GM23248 (cell line): ENCODE measurements around the gene PDLIM3. TPM values are rescaled to one million over a fixed set of nuclear protein-coding genes. Genes with fewer than 3 reads are reported as not detected.

ENCODE experiments used
- DNase-seq: peaks from one replicate; pipeline ENCODE4 v3.0.0-alpha.2; 2015
- H2AFZ ChIP-seq: fragments of 200-600 bp; sonication (generic); 2 replicates; pipeline ENCODE4 v1.6.1; 2016; ENCODE audit warnings: antibody characterized with exemption
- H3F3A ChIP-seq: fragments of 200-600 bp; sonication (generic); 2 replicates; pipeline ENCODE4 v1.6.1; 2016; ENCODE audit warnings: mild to moderate bottlenecking, antibody characterized with exemption, mixed run types; ENCODE audit not compliant: insufficient read depth
- H3K27ac ChIP-seq: fragments of 200-600 bp; sonication (generic); 2 replicates; pipeline ENCODE4 v1.5.1; 2016; ENCODE audit warnings: mild to moderate bottlenecking
- H3K27me3 ChIP-seq: fragments of 200-600 bp; sonication (generic); replicated peaks from 2 replicates; pipeline ENCODE4 v1.6.1; 2016; ENCODE audit warnings: mild to moderate bottlenecking; ENCODE audit not compliant: insufficient read depth
- H3K36me3 ChIP-seq: fragments of 200-600 bp; sonication (generic); 2 replicates; pipeline ENCODE4 v1.6.1; 2016; ENCODE audit warnings: low read depth, mild to moderate bottlenecking
- H3K4me1 ChIP-seq: fragments of 200-600 bp; sonication (generic); 2 replicates; pipeline ENCODE4 v1.6.1; 2016; ENCODE audit warnings: mild to moderate bottlenecking; ENCODE audit not compliant: insufficient read depth
- H3K4me2 ChIP-seq: fragments of 200-600 bp; sonication (generic); one replicate; pipeline ENCODE4 v1.6.1; 2016; ENCODE audit warnings: mild to moderate bottlenecking; ENCODE audit not compliant: unreplicated experiment
- H3K4me3 ChIP-seq: fragments of 200-600 bp; sonication (generic); 2 replicates; pipeline ENCODE4 v1.5.1; 2016; ENCODE audit warnings: mild to moderate bottlenecking
- H3K79me2 ChIP-seq: fragments of 200-600 bp; sonication (generic); 2 replicates; pipeline ENCODE4 v1.6.1; 2016; ENCODE audit warnings: mild to moderate bottlenecking; ENCODE audit not compliant: insufficient read depth
- H3K9ac ChIP-seq: fragments of 200-600 bp; sonication (generic); 2 replicates; pipeline ENCODE4 v1.6.1; 2016; ENCODE audit warnings: mild to moderate bottlenecking
- H3K9me2 ChIP-seq: fragments of 200-600 bp; sonication (generic); 2 replicates; pipeline ENCODE4 v1.6.1; 2016; ENCODE audit warnings: mixed run types, mild to moderate bottlenecking, moderate library complexity; ENCODE audit not compliant: insufficient read depth
- H3K9me3 ChIP-seq: fragments of 200-600 bp; sonication (generic); one replicate; pipeline ENCODE4 v1.6.1; 2017; ENCODE audit warnings: low read depth
- H4K20me1 ChIP-seq: fragments of 200-600 bp; sonication (generic); 2 replicates; pipeline ENCODE4 v1.6.0; 2016; ENCODE audit not compliant: insufficient read depth
- EZH2 ChIP-seq: fragments of 200-600 bp; sonication (generic); IDR thresholded peaks from 2 replicates; pipeline ENCODE4 v1.6.1; 2018; ENCODE audit warnings: antibody characterized with exemption, mild to moderate bottlenecking; ENCODE audit not compliant: insufficient read depth, poor library complexity, severe bottlenecking
- EZH2phosphoT487 ChIP-seq: fragments of 200-600 bp; sonication (generic); IDR thresholded peaks from 2 replicates; pipeline ENCODE4 v1.6.1; 2018; ENCODE audit warnings: antibody characterized with exemption, moderate library complexity, mild to moderate bottlenecking, low read depth; ENCODE audit not compliant: insufficient read depth
- WGBS, 2 experiments: methylation state at CpG; one replicate each; pipeline ENCODE4 v1.1.6; 2015 to 2017; ENCODE audit warnings: low lambda C conversion rate in 2 of 2, low coverage in 1 of 2; ENCODE audit errors: missing lambda C conversion rate in 2 of 2; 5-methylcytosine and 5-hydroxymethylcytosine counted together
- in situ Hi-C: fragments of 300-500 bp; cut with MboI; formaldehyde crosslinking; loops from 2 replicates; pipeline ENCODE4 v1.15.0; 2020
- polyA plus RNA-seq: library from polyadenylated mRNA; unstranded; fragments of >200 nt; fragmentation: Nextera tagmentation; extraction: Ambion mirVana; gene quantifications from 2 replicates; pipeline ENCODE4 v1.2.1, GENCODE V29; 2016
- total RNA-seq: library from RNA; depleted of rRNA; stranded (reverse); fragments of >200 nt; shearing (Covaris generic); gene quantifications from 2 replicates; pipeline ENCODE4 v1.2.3, GENCODE V29; 2014

The PDLIM3 gene
- total and polyA plus RNA-seq, 2 experiments from 2014 or later = 0.69 TPM; not detected in 1

GRCh38 chr4:185506422-185506821 lies 28.9 kb downstream of the PDLIM3 start:
- no peak for DNase-seq
- Histone ChIP-seq H3K27me3 (no peaks in the 10 kb centered on the region), H3K4me2 (no peak overlapping the region), H3K27ac (no peak overlapping the region), H3K79me2 (no peaks in the 10 kb centered on the region), H3K36me3 (no peaks in the 10 kb centered on the region), H3K4me1 (no peaks in the 10 kb centered on the region), H3K9ac (no peak overlapping the region), H3K9me3 (no peaks in the 10 kb centered on the region), H2AFZ (no peak overlapping the region), H3K9me2 (no peaks in the 10 kb centered on the region), H3F3A (no peaks in the 10 kb centered on the region), H3K4me3 (no peak overlapping the region), H4K20me1 (no peaks in the 10 kb centered on the region)
- in situ Hi-C loops = no loop called here
- no peak for TF ChIP-seq EZH2phosphoT487
- TF ChIP-seq EZH2 = no peak
- WGBS, 2 experiments = 86 to 94% methylated on average over 14 to 20 of the region's 20 CpGs

GRCh38 chr4:185504098-185505047 lies 30.9 kb downstream of the PDLIM3 start:
- TF ChIP-seq EZH2 (no peak), EZH2phosphoT487 (no peak)
- Histone ChIP-seq H3K27ac (no peak overlapping the region), H3F3A (no peaks in the 10 kb centered on the region), H3K9ac (peak overlapping the region; percentile 59), H3K9me3 (no peaks in the 10 kb centered on the region), H3K4me2 (peak overlapping the region; percentile 73), H2AFZ (peak overlapping the region; percentile 84), H4K20me1 (no peaks in the 10 kb centered on the region), H3K79me2 (no peaks in the 10 kb centered on the region), H3K9me2 (no peaks in the 10 kb centered on the region), H3K36me3 (no peaks in the 10 kb centered on the region), H3K4me1 (no peaks in the 10 kb centered on the region), H3K4me3 (peak overlapping the region; percentile 66), H3K27me3 (no peaks in the 10 kb centered on the region)
- in situ Hi-C loops = no loop called here
- WGBS, 2 experiments = 35 to 49% methylated on average over 21 of the region's 21 CpGs
- peak; percentile 48 for DNase-seq

GRCh38 chr4:185502386-185502785 lies 32.9 kb downstream of the PDLIM3 start:
- in situ Hi-C loops = no loop called here
- no peak overlapping the region for H3K4me2 ChIP-seq
- H3K9me2 ChIP-seq = no peaks in the 10 kb centered on the region
- no peaks in the 10 kb centered on the region for H4K20me1 ChIP-seq
- no peak overlapping the region for H3K9ac ChIP-seq
- no peaks in the 10 kb centered on the region for H3K9me3 ChIP-seq
- no peak for DNase-seq
- WGBS, 2 experiments = 60 to 62% methylated on average over 11 of the region's 11 CpGs
- H3K79me2 ChIP-seq = no peaks in the 10 kb centered on the region
- H3K27me3 ChIP-seq = no peaks in the 10 kb centered on the region
- no peak overlapping the region for H3K4me3 ChIP-seq
- no peaks in the 10 kb centered on the region for H3K4me1 ChIP-seq
- TF ChIP-seq EZH2phosphoT487 = no peak
- H3K27ac ChIP-seq = no peak overlapping the region
- H3F3A ChIP-seq = no peaks in the 10 kb centered on the region
- no peaks in the 10 kb centered on the region for H3K36me3 ChIP-seq
- H2AFZ ChIP-seq = no peak overlapping the region

DNA sequence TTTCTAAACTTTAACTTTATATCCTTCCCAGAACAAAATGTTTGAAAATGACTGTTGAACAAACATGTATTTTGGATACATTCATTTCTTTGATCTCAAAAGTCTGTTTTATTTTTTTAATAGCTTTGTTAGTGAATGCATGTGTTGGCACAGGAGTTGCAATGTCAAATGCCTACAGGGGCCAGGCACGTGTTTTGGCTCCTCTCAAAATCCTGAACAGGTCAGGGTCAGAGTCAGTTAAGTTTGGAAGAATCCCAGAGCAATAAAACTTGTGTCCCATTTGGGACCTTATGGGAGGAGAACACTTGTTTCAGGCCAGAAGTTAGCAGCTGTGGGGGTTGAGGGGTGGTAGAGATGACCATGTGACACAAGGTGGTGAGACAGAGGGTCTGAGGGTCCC lies 34.7 kb downstream of the PDLIM3 start:
- 0 to 3% methylated on average over 1 of the region's 1 CpG for WGBS, 2 experiments

More for the DNA sequence above, 34.7 kb downstream of the PDLIM3 start:
- H3F3A ChIP-seq = no peaks in the 10 kb centered on the region
- no peaks in the 10 kb centered on the region for H3K27me3 ChIP-seq
- H4K20me1 ChIP-seq = no peaks in the 10 kb centered on the region
- H3K9ac ChIP-seq = no peak overlapping the region
- no peaks in the 10 kb centered on the region for H3K4me1 ChIP-seq
- no peaks in the 10 kb centered on the region for H3K9me2 ChIP-seq
- in situ Hi-C loops = no loop called here
- no peaks in the 10 kb centered on the region for H3K79me2 ChIP-seq
- no peaks in the 10 kb centered on the region for H3K9me3 ChIP-seq
- no peak overlapping the region for H3K4me3 ChIP-seq
- H3K27ac ChIP-seq = no peak overlapping the region
- TF ChIP-seq EZH2phosphoT487 = no peak
- TF ChIP-seq EZH2 = no peak
- no peak for DNase-seq
- H3K36me3 ChIP-seq = no peaks in the 10 kb centered on the region
- H3K4me2 ChIP-seq = no peak overlapping the region
- no peak overlapping the region for H2AFZ ChIP-seq
